Dedifferentiated amniotic fluid mesenchymal stem cell (primary cell): ENCODE data around the gene ACACB.
"Not testable (repeated sequence)": the region's sequence is repeated elsewhere in the genome, so short reads cannot be mapped to it uniquely, and the experiment has no call there.

Experiments used
- DNase-seq: peaks from one replicate; pipeline ENCODE4 v3.0.0-alpha.2; 2016; ENCODE audit errors: extremely low spot score

The ACACB gene

DNA sequence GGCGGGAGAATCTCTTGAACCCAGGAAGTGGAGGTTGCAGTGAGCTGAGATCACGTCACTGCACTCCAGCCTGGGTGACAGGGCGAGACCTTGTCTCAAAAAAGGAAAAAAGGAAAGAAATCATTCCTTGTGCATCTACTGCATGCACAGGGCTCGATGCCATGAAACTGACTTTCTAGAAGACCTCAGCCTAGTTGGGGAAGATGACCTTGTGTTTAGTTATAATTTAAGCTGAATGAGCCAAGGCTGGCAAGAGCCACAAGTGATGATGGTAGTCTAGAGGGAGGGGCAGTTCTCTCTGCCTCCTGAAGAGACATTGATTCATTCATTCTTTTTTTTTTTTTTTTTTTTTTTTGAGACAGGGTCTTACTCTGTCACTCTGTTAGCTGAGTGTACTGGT is 24.2 kb downstream of the ACACB start:
- DNase-seq, result no peak

DNA sequence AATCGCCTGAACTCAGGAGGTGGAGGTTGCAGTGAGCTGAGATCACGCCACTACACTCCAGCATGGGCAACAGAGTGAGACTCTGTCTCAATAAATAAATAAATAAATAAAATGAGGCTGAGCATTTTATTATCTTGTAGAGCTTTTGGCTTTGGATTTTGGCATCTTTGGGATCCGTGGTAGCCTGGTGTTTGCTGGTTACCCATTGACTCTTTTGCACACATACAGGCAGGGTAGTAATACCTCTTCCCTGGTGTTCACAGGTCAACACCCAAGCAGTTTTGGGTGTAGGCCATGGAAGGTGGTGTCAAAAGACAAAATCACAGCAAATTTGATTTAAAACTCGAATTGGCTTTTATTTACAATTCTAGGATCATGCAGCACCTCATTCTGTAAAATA is 27.8 kb downstream of the ACACB start:
- DNase-seq, result no peak

DNA sequence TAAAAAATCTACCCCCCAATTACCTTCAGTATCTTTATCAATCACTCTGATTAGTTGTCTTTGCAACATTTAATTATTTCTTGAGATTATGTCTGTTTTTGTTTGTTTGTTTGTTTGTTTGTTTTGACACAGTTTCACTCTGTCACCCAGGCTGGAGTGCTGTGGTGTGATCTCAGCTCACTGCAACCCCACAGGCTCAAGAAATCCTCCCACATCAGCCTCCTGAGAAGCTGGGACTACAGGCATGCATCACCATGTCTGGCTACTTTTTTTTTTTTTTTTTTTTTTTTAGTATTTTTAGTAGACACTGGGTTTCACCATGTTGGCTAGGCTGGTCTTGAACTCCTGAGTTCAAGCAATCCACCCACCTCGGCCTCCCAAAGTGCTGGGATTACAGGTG is 30.7 kb downstream of the ACACB start:
- DNase-seq, result not testable (repeated sequence)

DNA sequence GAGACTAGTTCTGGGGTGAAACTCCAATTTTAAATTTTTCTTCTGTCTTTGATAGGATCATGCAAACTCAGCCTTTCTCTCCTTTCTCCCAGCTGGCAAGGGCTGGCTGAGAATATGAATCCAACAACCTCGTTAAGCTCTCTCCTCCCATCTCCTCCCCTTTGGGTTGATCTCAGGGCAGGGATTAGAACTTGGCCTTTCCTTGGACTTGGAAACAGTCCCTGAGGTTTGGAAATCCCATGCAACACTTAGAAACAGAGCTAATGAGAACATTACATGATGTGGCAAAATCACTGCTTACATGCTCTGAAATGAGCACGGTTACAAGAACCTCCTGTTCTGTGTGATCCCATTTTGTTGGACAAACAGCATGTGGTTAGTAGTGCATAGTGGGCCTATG is 31.6 kb downstream of the ACACB start:
- peak; percentile 94 for DNase-seq

DNA sequence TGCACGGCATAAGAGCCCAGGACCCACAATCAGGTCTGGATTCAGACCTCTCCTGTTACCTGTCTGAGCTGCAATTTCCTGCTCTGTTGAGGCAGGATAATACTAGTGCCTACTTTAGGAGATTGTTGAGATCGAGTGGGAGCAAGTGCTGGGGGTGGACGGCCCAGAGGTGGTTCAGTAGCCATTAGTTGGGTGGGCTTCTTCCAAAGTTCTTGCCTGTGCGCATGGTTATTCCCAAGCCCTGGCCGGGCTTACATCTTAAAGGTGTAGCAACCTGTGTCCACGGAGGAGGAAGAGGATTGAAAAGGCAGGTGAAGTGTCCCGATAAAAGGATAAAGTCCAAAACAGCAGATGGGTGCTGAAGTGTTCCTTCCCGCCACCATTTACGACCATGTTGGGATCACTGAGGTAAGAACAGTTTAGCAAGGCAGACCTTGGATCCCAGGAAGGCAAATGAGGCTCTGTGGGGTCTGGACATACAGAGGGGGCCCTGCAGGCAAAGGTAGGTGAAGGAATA is 33.8 kb downstream of the ACACB start:
- no peak for DNase-seq

DNA sequence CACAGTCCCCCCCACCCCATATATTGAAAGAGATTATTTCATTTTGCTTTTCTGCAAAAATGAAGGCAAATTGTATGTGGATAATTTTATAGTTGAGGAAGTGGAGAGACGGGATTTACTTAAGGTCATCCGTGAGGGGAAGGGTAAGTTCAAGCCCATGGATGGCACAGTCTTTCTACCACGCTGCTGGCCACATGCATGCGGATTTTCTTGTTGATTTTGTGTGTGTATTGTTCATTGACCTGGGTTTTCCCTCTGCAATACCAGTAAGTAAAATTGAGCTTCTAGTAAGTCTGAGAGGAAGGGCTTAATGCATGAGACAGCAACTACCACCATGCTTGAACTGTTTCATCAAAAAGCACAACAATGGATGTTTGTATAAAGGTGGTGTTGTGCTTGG is 35.1 kb downstream of the ACACB start:
- DNase-seq, result no peak

DNA sequence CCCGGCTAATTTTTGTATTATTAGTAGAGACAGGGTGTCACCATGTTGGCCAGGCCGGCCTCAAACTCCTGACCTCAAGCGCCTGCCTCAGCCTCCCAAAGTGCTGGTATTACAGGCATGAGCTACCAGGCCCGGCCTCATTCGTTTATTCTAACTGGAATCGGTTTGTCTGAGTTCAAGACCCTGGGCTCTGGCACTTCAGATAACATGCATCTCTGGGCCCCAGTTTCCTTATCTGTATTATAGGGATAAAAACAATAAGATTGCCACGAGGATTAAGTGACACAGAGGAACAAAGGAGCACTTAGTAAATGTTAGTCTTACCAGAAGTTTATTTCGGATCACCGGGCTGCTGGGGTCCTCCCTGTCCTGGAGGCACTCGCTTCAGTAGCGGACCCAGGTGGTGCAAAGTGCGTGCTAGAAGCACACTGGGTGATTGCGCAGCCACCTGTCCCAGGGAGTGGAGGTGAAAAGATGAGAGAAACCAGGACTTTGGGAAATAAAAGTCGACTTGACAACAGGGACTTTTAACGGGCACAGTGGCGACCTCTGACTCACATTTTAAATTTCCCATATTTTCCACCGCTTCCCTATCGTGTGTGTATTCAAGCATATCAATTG is 37.5 kb downstream of the ACACB start:
- DNase-seq, result no peak

DNA sequence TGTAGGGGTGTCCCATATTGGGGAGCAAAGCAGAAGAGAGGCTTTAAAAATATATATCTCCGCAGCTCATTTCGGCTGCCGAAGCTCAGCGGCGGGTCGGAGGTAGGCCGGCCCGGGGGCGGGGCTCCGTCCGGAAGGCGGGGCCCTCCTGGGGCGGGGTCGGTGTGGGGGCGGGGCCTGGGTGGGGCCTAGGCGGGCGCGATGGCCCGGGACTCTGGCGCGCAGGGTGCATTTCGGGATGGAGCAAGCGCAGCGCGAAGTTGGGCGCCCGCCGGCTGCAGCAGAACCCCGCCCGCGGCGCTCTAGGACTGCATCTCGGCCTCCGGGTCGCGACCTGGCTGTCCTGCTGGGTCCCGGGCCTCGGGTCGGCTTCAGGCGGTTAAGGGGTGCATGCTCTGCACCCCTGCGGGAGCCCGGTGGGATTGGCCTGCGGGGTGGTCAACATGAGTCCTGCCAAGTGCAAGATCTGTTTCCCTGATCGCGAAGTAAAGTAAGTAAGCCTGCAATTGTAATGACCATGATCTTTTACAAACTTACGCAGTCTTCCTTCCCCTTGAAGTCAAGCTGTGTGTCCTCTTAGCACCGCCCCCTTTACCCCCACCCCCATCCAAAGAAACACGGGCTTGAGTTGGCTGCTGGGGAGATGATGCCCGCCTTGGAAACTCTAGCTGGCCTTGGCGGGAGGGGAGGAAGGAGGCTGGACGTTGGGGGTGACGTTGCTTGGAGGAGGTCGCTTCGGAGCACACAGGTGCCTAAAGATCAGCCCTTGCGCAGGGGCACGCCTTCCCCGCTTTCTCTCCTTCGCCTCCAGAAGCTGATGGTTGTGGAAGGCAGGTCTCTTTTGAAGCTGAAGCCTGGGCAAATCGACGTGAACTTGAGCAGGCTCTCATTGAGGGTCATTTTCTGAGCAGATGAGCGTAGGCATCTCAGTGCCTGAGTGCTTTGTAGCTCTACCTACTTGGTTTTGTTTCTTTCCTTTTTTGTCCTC is 38.4 kb downstream of the ACACB start:
- DNase-seq, result peak; percentile 52

DNA sequence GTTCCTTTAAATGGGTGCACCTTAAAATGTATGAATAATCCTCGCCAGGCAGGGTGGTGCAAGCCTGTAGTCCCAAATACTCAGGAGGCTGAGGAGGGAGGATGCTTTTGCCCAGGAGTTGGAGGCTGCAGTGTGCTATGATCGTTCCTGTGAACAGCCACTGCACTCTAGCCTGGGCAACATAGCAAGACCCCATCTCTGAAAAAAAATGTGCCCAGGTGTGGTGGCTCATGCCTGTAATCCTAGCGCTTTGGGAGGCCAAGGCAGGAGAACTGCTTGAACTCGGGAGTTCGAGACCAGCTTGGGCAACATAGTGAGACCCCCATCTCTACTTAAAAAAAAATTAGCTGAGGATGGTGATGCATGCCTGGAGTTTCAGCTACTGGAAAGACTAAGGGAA is 39.6 kb downstream of the ACACB start:
- DNase-seq, result no peak

DNA sequence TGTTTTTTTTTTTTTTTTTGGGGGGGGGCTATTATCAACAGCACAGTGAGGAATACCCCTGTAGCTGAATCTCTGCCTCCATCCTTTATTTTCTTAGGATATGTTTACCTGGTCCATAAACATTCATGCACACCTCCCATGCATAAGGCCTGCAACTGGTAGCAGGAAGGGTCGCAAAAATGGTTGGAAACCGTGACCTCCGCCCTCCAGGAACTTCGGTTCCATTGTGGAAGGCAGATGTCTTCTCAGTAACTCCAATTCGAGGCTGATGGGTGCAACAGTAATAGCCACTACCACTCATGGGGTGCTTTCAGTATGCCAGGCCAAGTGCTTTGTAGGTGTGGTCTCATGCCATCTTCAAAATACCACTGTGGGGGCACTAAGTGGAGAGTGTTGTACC is 40.2 kb downstream of the ACACB start:
- DNase-seq, result no peak

DNA sequence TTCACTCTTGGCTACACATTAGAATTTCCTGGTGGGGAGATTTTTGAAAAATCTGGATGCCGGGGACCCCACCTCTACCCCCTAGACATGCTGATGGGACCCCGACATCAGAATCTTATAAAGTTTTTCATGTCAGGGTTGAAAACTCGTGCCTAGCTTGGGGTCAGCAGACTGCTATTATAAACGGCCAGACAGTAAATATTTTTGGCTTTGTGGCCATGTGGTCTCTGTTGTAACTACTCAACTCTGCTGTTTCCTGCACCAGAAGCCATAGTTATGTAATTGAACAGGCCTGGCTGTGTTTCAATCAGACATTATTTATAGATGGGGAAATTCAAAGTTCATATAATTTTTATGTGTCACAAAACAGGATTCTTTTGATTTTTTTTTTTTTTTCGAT is 41.6 kb downstream of the ACACB start:
- no peak for DNase-seq

DNA sequence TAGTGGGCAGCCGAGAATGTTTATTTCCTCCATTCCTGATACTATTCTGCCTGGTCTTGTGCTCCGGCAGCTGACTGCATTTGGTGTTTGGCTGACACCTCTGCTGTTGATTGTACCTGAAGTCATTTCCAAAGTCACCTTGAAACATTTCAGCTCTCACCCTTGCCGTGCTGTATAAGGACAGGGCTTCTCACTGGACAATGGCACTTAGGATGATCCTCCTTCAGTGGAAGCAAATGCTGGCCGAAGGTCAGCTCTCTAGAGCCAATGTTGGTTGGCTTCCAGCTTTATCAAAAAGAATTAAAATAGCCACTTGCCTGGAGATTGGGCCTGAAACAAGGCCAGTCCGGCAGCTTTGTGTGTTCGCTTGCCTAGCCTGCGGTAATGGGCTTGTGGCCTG is 44.0 kb downstream of the ACACB start:
- DNase-seq, result no peak

DNA sequence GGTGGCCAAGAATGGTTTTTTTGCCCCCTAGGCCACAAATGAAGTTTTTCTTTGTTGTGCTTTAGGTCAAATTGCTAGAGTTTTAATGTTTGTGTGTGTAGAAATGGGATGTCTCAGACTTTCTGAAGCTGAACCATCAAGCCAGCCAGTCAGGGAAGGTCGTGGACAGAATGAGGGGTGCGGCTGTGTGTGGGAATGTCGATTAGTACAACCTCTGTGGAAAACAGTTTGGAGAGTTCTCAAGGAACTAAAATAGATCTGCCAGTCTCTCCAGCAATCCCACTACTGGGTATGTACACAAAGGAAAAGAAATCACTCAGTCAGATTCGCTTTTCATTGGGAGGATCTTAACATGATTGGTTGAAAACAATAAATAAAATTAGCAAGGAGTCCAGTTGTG is 44.5 kb downstream of the ACACB start:
- DNase-seq, result no peak

DNA sequence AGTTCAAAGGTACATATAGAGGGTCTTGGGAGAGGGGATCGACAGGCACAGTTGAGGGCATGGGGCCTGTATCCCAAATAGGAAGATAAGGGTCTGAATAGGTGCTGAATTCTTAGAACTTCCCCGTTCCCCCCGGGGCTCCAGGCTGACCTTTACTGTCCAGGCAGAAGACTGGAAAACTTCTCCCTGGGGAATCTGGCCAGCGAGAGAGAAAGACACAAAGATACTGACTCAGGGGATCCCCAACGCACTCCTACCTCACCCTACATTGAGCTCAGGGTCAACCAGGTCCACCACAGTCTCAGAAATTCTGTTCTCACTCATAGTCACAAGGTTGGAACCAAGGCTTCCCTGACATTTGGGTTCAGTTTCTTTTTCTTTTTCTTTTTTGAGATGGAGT is 46.2 kb downstream of the ACACB start:
- no peak for DNase-seq

DNA sequence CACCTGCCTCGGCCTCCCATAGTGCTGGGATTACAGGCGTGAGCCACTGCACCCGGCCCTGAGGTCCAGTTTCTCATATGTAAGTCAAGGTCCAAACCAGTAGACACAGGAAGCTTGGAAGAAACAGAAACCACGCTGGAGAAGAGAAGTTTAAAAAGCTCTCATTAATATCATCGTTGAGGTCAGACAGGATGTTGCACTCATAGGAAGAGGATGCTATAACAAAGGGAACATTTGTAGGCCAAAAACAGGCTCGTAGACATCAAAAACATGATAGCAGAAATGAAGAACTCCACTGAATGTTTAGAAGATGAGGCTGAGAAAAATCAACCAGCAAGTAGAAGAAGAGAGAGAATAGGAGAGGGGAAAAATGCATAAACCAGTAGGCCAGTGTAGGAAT is 46.8 kb downstream of the ACACB start:
- DNase-seq, result no peak

DNA sequence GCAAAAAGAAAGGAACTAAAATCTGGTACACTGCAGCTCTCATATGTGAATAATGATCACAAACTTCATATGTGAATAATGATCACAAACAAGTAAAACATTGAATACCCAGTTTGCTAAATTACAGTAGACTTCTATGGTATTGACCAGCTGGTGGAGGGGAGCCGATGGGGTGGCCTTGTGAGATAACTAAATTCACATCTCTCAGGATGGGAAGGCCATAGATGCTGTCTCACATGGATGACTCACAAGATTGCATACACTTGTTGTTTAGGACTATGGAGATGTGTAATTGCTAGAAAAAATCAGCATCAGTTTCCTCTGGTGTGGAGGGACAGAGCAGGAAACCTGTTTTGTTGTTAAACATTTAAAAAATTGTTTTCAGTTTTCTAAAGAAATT is 49.2 kb downstream of the ACACB start:
- no peak for DNase-seq

DNA sequence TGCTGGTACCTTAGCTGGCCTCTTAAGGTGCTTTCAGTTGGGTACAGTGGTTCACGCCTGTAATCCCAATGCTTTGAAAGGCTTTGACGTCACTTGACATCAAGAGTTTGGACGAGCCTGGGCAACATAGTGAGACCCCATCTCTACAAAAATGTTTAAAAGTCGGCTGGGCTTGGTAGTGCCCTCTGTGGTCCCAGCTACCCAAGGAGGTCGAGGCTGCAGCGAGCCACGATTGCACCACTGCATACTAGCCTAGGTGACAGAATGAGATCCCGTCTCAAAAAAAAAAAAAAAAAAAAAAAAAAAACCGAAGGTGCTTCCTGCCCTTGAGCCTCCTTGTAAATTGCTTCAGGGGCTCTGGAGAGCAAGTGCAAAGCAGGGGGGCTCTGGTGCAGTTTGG is 50.0 kb downstream of the ACACB start:
- DNase-seq, result no peak

DNA sequence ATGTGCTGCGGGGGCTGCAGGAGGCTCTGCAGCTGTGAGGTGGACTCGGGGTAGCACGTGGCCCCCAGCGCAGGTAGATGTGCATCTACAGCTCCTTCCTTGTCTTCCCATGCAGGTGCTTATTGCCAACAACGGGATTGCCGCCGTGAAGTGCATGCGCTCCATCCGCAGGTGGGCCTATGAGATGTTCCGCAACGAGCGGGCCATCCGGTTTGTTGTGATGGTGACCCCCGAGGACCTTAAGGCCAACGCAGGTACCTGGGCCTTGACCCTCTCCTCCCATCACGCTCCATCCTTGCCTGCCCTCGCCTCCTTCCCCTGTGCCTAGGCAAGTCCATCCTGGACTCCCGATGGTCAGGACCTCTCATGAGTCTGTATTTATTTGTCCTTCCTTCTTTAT is 51.4 kb downstream of the ACACB start:
- DNase-seq, result no peak

DNA sequence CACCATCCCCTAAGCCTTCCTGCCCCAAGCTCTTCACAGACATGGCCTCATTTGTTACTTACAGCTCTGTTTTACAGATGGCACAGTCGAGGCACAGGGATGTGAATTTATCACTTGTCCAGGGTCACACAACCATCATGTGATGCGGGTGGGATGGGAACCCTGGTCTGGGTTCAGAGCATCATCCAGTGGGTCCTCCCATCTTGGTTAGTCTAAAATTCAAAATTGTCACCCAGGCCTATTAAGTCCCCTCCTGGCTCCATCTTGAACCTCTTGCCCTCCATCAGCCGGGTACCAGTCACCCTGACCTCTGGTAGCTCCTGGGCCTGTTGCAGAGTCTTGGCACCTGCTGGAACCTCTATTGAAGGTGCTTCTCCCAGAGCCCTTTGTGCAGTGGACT is 52.9 kb downstream of the ACACB start:
- DNase-seq, result no peak

DNA sequence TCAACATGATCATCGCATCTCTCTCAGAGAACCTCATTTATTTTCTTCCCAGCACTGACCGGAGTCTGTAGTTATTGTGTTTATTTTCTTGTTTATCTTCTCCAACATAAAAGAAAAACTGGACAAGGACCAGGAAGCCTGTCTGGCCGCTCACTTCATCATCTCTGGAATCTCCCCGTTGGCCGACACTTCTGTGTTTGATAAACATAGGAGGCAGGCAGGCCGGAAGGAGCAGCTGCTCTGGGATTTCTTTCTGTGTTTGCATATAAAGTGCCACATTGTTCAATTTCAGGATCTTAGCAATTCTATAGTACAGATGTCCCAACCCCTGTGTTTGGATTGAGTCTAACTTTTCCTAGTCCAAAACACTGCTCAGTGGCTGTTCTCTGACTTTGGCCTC is 53.3 kb downstream of the ACACB start:
- DNase-seq, result no peak

DNA sequence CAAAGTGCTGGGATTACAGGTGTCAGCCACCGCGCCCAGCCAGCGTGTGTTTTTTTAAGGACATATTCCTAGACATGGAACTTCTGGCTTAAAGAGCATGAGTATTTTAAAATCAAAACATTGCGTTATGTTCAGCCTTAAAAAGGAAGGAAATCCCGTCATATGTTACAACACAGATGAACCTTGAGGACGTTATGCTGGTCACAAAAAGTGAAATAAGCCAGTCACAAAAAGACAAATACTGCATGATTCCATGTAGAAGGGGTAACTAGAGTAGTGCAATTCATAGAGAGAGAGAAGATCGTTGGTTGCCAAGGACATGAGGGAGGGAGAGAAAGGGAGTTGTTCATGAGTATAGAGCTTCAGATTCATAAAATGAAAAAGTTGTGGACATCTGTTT is 53.9 kb downstream of the ACACB start:
- no peak for DNase-seq

DNA sequence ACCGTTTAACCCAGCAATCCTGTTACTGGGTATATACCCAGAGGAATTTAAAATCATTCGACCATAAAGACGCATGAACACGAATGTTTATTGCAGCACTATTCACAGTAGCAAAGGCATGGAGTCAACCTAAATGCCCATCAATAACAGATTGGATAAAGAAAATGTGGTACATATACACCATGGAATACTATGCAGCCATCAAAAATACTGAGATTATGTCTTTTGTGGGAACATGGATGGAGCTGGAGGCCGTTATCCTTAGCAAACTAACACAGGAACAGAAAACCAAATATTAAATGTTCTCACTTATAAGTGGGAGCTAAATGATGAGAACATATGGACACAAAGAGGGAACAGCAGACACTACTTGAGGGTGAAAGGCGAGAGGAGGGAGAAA is 56.4 kb downstream of the ACACB start:
- DNase-seq, result not testable (repeated sequence)
